ENCODE results near the gene DHRS9. TPM values are rescaled to one million over a fixed set of nuclear protein-coding genes. Genes with fewer than 3 reads are reported as not detected.

The DHRS9 gene
- 0.94 TPM for total RNA-seq

GRCh38 chr2:169069341-169069740 lies at the start of gene DHRS9:
DHRS9 (plus strand) TSS chr2:169069563; CDS start chr2:169081582, 12,019 bp downstream.

GRCh38 chr2:169031202-169031601 lies 38.2 kb upstream of the DHRS9 start, which contains the start of gene ABCB11:
ABCB11 (minus strand) TSS chr2:169031324; CDS start chr2:169018125, 13,199 bp downstream.

Other genes with a start within 250 kb of the DHRS9 start
- 5.9 TPM for gene SPC25, start 179.1 kb upstream of the DHRS9 start, total RNA-seq
- gene G6PC2, start 168.3 kb upstream of the DHRS9 start, total RNA-seq: not detected
- gene ABCB11, start 38.2 kb upstream of the DHRS9 start, total RNA-seq: 1.6 TPM